Measurements from ENCODE around the gene TF.
"Not testable (repeated sequence)": the region's sequence is repeated elsewhere in the genome, so short reads cannot be mapped to it uniquely, and the experiment has no call there.

The TF gene

GRCh38 chr3:133745981-133746711 is at the start of gene TF:
Gene TF, plus strand, starts transcription at chr3:133746393. Its CDS starts 48 bp downstream, at chr3:133746441.
- no peak for DNase-seq (ENCODE audit: low read depth)

GRCh38 chr3:133697960-133698359 is 48.2 kb upstream of the TF start:
- DNase-seq (ENCODE audit: low read depth), result no peak

GRCh38 chr3:133699467-133699866 is 46.7 kb upstream of the TF start:
- DNase-seq (ENCODE audit: low read depth), result no peak

GRCh38 chr3:133699903-133700302 is 46.3 kb upstream of the TF start:
- DNase-seq (ENCODE audit: low read depth), result no peak

- DNase-seq (ENCODE audit: low read depth), result no peak
These were observed 45.8 kb upstream of the TF start for GRCh38 chr3:133700351-133700750.

GRCh38 chr3:133701435-133702358 is 44.5 kb upstream of the TF start:
- no peak for DNase-seq (ENCODE audit: low read depth)

GRCh38 chr3:133703915-133704314 is 42.3 kb upstream of the TF start:
- no peak for DNase-seq (ENCODE audit: low read depth)

GRCh38 chr3:133706033-133706432 is 40.2 kb upstream of the TF start:
- no peak for DNase-seq (ENCODE audit: low read depth)

- no peak for DNase-seq (ENCODE audit: low read depth)
These were observed 36.9 kb upstream of the TF start for GRCh38 chr3:133709139-133709750.

GRCh38 chr3:133711013-133711412 is 35.2 kb upstream of the TF start:
- DNase-seq (ENCODE audit: low read depth), result no peak

GRCh38 chr3:133712017-133712416 is 34.2 kb upstream of the TF start:
- no peak for DNase-seq (ENCODE audit: low read depth)

GRCh38 chr3:133713347-133713746 is 32.8 kb upstream of the TF start:
- DNase-seq (ENCODE audit: low read depth), result no peak

GRCh38 chr3:133717424-133717823 is 28.8 kb upstream of the TF start:
- DNase-seq (ENCODE audit: low read depth), result no peak

GRCh38 chr3:133722935-133723334 is 23.3 kb upstream of the TF start:
- DNase-seq (ENCODE audit: low read depth), result no peak

GRCh38 chr3:133730993-133731392 is 15.2 kb upstream of the TF start:
- DNase-seq (ENCODE audit: low read depth), result no peak

GRCh38 chr3:133732231-133732630 is 14.0 kb upstream of the TF start:
- not testable (repeated sequence) for DNase-seq (ENCODE audit: low read depth)

- no peak for DNase-seq (ENCODE audit: low read depth)
These were observed 13.0 kb upstream of the TF start for GRCh38 chr3:133733226-133733625.

- no peak for DNase-seq (ENCODE audit: low read depth)
These were observed 11.9 kb upstream of the TF start for GRCh38 chr3:133734305-133734704.

- no peak for DNase-seq (ENCODE audit: low read depth)
These were observed 3.7 kb upstream of the TF start for GRCh38 chr3:133742351-133743091.

GRCh38 chr3:133744241-133744640 is 2.0 kb upstream of the TF start:
- DNase-seq (ENCODE audit: low read depth), result no peak

GRCh38 chr3:133745108-133745507 is 1.1 kb upstream of the TF start:
- DNase-seq (ENCODE audit: low read depth), result no peak

GRCh38 chr3:133746712-133747066 is 496 bp downstream of the TF start:
- DNase-seq (ENCODE audit: low read depth), result no peak
